COLO668 (cell line): ENCODE data around the gene MYO19.
"Not testable (repeated sequence)": the region's sequence is repeated elsewhere in the genome, so short reads cannot be mapped to it uniquely, and the experiment has no call there.

ENCODE experiments used
- DNase-seq: peaks from one replicate; lab custom pipeline; 2025; ENCODE audit not compliant: unreplicated experiment; lab: John Stamatoyannopoulos, UW

MYO19 gene

GRCh38 chr17:36469733-36470132, 64.9 kb downstream of the MYO19 start:
- no peak for DNase-seq

- DNase-seq: peak; percentile 1
These were observed 65.6 kb downstream of the MYO19 start for GRCh38 chr17:36468903-36469635.

GRCh38 chr17:36464765-36465088, 69.9 kb downstream of the MYO19 start:
- DNase-seq: no peak

GRCh38 chr17:36463916-36464764, 70.5 kb downstream of the MYO19 start:
- DNase-seq: peak; percentile 15

- no peak for DNase-seq
These were observed 73.1 kb downstream of the MYO19 start for GRCh38 chr17:36461330-36462110.

GRCh38 chr17:36460265-36460937, 74.3 kb downstream of the MYO19 start:
- no peak for DNase-seq

GRCh38 chr17:36459601-36460000, 75.1 kb downstream of the MYO19 start:
- no peak for DNase-seq

- no peak for DNase-seq
These were observed 75.6 kb downstream of the MYO19 start for GRCh38 chr17:36459045-36459444.

- DNase-seq: not testable (repeated sequence)
These were observed 77.0 kb downstream of the MYO19 start for GRCh38 chr17:36457701-36458100.

- DNase-seq: not testable (repeated sequence)
These were observed 81.8 kb downstream of the MYO19 start for GRCh38 chr17:36452888-36453287.

- not testable (repeated sequence) for DNase-seq
These were observed 84.7 kb downstream of the MYO19 start for GRCh38 chr17:36449997-36450396.
